ENCODE measurements around the gene COL11A2. TPM values are rescaled to one million over a fixed set of nuclear protein-coding genes. Genes with fewer than 3 reads are reported as not detected.

COL11A2 gene
- total and polyA plus RNA-seq, 7 donors = 0.27 to 1.3 (median 0.57) TPM

DNA sequence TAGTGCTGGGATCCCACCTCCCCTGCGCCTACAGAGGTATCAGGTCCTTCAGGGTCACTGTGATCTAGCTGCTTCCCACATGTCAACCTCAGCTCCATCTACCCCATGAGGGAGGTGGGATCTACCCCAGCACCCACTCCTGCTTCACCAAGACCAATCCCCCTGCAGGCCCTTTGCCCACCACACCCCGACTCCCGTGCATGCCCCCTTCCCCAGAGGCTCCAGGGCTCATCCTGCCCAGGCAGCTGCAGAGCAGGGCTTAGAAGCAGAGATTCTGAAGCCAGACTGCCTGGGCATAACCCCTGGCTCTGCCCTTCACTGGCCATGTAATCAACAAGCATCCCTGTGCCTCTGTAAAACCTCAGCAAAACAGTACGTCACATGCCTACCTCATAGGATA, 17.5 kb downstream of the COL11A2 start:
- H3K4me3 ChIP-seq = no peak overlapping the region
- 69 to 95% (median 85%) methylated on average over 4 of the region's 4 CpGs for WGBS, 3 donors
- no peak for ATAC-seq
- no peaks in the 10 kb centered on the region for H3K36me3 ChIP-seq (ENCODE audit: insufficient read depth in 1 of 2, low read depth in 1 of 2)
- H3K27me3 ChIP-seq (ENCODE audit: insufficient read depth in 3 of 3, low read length in 2 of 3) = no peaks in the 10 kb centered on the region
- no peaks in the 10 kb centered on the region for H3K4me1 ChIP-seq
- no peak overlapping the region for H3K27ac ChIP-seq
- DNase-seq = no peak
- intact Hi-C loops (cut with DNase I) = no loop called here
- H3K9me3 ChIP-seq = no peaks in the 10 kb centered on the region
- TF ChIP-seq, protein P1, sequence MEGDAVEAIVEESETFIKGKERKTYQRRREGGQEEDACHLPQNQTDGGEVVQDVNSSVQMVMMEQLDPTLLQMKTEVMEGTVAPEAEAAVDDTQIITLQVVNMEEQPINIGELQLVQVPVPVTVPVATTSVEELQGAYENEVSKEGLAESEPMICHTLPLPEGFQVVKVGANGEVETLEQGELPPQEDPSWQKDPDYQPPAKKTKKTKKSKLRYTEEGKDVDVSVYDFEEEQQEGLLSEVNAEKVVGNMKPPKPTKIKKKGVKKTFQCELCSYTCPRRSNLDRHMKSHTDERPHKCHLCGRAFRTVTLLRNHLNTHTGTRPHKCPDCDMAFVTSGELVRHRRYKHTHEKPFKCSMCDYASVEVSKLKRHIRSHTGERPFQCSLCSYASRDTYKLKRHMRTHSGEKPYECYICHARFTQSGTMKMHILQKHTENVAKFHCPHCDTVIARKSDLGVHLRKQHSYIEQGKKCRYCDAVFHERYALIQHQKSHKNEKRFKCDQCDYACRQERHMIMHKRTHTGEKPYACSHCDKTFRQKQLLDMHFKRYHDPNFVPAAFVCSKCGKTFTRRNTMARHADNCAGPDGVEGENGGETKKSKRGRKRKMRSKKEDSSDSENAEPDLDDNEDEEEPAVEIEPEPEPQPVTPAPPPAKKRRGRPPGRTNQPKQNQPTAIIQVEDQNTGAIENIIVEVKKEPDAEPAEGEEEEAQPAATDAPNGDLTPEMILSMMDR (IDR thresholded peaks at IDR 0.05) = no peak

DNA sequence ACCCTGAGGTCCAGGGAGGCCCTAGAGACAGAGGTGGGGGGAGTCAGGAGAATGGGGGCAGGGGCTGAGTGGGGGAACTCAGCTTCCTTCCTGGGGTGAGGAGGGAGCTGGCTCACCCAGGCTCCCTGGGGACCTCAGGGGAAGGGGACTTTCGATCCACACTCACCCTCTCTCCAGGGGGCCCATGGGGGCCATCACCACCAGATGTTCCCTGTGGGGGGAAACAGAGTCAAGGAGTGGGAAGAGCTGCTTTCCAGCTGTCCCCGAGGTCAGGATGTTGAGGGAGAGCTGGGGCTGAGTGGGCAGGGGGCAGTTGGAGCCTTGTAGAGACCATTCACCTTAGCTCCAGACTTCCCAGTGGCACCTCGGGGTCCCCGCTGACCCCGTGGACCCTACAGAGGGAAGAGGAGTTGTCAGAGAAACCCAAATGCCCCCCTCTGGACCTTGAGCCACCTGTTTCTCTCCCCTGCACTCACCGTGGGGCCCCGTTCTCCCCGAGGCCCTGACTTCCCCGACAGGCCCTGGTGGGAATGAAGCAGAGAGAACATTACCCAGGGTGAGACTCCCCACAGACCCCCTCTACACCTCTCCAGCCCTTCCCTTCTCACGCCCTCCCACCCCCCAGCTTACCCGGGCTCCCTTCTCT, 18.6 kb downstream of the COL11A2 start:
- WGBS, 3 donors = 53 to 67% (median 65%) methylated on average over 10 to 11 of the region's 11 CpGs
- TF ChIP-seq, protein P1 (IDR thresholded peaks at IDR 0.05) = no peak
- Histone ChIP-seq H3K27ac (no peak overlapping the region), H3K4me1 (no peaks in the 10 kb centered on the region), H3K4me3 (no peak overlapping the region), H3K36me3 (ENCODE audit: insufficient read depth in 1 of 2, low read depth in 1 of 2) (no peaks in the 10 kb centered on the region), H3K27me3 (ENCODE audit: insufficient read depth in 3 of 3, low read length in 2 of 3) (no peaks in the 10 kb centered on the region), H3K9me3 (no peaks in the 10 kb centered on the region)
- ATAC-seq = no peak
- intact Hi-C loops (cut with DNase I) = no loop called here
- no peak for DNase-seq

DNA sequence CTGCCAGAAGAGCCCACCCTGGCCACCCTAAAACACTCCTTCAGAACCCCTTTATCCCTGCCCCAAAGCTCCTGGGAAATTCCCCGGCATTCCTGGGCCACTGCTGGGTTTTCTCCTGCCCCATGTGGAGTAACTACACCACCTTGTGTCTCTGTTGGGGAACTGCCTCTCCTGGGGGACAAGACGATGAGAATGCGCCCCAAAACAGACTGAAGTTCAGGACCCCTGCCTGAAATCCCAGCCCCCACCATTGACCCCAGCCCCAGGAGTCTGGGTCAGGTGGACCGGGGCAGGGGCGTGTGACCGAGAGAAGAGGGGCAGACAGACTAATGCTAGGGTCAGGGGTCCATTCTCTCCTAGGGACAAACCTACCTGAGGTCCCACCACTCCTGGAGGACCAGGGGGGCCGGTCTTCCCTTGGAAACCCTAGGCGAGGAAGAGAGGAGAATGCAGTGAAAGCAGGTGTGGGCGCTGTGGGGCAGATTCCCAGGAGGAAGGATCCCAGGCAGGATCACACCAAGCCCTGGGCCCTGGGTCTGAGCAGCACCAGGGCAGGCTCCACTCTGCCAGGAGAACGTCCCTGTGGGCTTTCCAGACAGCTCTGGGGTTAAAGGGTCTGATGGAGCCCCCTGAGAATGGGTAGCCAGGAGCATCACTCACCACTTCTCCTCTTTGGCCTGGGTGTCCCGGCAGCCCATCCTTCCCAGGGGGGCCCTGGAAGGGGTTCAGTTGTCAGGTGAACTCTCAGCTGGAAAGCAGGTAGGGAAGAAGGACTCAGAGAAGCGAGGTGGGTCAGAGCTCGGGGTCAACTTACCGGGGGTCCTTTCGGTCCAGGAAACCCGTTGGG, 19.4 kb downstream of the COL11A2 start:
- no peaks in the 10 kb centered on the region for H3K4me1 ChIP-seq
- ATAC-seq = peak in 1 of 4 donors; percentile 47
- H3K4me3 ChIP-seq = no peak overlapping the region
- no peaks in the 10 kb centered on the region for H3K27me3 ChIP-seq (ENCODE audit: insufficient read depth in 3 of 3, low read length in 2 of 3)
- intact Hi-C loops (cut with DNase I) = no loop called here
- peak in 1 of 2 donors; percentile 30 for DNase-seq
- H3K9me3 ChIP-seq = no peaks in the 10 kb centered on the region
- TF ChIP-seq, protein P1 (IDR thresholded peaks at IDR 0.05) = peak; percentile 18
- 68 to 72% (median 71%) methylated on average over 16 of the region's 16 CpGs for WGBS, 3 donors
- H3K27ac ChIP-seq = no peak overlapping the region
- no peaks in the 10 kb centered on the region for H3K36me3 ChIP-seq (ENCODE audit: insufficient read depth in 1 of 2, low read depth in 1 of 2)

DNA sequence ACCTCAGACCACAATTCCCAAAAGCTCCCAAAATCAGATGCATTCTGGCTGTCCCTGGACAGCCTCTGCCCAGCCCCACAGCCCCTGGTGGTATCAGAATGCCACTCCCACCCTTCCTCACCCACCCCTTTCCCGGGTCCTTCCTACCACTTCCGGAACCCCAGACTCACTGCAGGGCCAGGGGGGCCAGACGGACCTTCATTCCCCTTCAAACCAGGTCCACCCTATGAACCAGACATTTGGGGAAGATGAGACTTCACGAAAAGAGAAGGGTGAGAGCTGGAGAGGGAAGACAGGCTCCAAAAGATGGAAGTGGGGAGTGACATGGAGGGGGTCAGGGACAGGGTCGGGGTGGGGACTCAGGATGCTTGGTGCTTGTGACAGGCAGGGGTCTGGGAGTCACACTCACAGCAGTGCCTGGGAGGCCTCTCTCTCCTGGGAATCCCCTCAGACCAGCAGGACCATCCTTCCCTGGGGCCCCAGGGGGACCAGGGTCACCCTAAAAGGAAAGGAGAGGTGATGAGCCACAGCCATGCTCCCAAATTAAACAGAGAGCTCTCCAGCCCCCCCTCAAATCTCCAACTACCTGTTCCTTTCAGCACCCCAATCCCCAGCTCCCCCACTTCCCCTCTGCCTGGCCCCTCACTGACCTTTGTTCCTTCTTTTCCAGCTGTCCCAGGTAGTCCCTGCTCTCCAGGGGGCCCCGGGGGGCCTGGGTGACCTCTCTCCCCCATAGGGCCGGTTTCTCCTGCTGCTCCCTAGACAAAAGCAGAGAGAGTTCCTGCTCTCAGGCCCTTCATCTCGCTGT, 20.2 kb downstream of the COL11A2 start:
- no peak overlapping the region for H3K4me3 ChIP-seq
- ATAC-seq (no peak), DNase-seq (peak in 1 of 2 donors; percentile 46)
- WGBS, 3 donors = 66 to 79% (median 72%) methylated on average over 7 to 8 of the region's 8 CpGs
- no peaks in the 10 kb centered on the region for H3K36me3 ChIP-seq (ENCODE audit: insufficient read depth in 1 of 2, low read depth in 1 of 2)
- intact Hi-C loops (cut with DNase I) = no loop called here
- no peaks in the 10 kb centered on the region for H3K4me1 ChIP-seq
- no peaks in the 10 kb centered on the region for H3K27me3 ChIP-seq (ENCODE audit: insufficient read depth in 3 of 3, low read length in 2 of 3)
- H3K9me3 ChIP-seq = no peaks in the 10 kb centered on the region
- TF ChIP-seq, protein P1 (IDR thresholded peaks at IDR 0.05) = no peak
- no peak overlapping the region for H3K27ac ChIP-seq

Data from psoas muscle (tissue), 8 donors.